Pancreas (tissue), 10 donors: ENCODE measurements around the gene TEC. TPM values are rescaled to one million over a fixed set of nuclear protein-coding genes. Genes with fewer than 3 reads are reported as not detected.

Experiments
- ATAC-seq, 4 donors: fragments of 200-7000 bp; cut with Tn5 transposase; one replicate each; pipeline versions ENCODE4 v1.8.0 to v1.9.1; 2020; ENCODE audit warnings: mild to moderate bottlenecking in 4 of 4, moderate library complexity in 4 of 4
- DNase-seq, 6 donors: peaks; one replicate each; pipeline ENCODE4 v3.0.0-alpha.2; 2020
- FAIRE-seq: peaks from 2 replicates; lab custom pipeline; 2012; peaks lifted over from hg19 to GRCh38; lab: Jason Lieb, UNC
- H3K27ac ChIP-seq, 4 donors: fragments of 200-600 bp; sonication (generic); 1 replicate in 3 of 4; 2 replicates in 1 of 4; pipeline versions ENCODE4 v1.5.0 to v1.8.0; 2020
- H3K27me3 ChIP-seq, 4 donors: fragments of 200-600 bp; one replicate each; pipeline ENCODE4 v1.8.0; 2021
- H3K36me3 ChIP-seq, 3 donors: fragments of 200-600 bp; sonication (generic) in 1 of 3; one replicate each; pipeline versions ENCODE4 v1.5.0 to v1.8.0; 2020 to 2021
- H3K4me1 ChIP-seq, 3 donors: fragments of 200-600 bp; one replicate each; pipeline ENCODE4 v1.8.0; 2021
- H3K4me3 ChIP-seq, 4 donors: fragments of 200-600 bp; sonication (generic) in 2 of 4; one replicate each; pipeline versions ENCODE4 v1.5.0 to v1.8.0; 2020 to 2021
- H3K9me3 ChIP-seq, 4 donors: fragments of 200-600 bp; one replicate each; pipeline ENCODE4 v1.8.0; 2021
- CTCF ChIP-seq, 4 donors: fragments of 200-600 bp; sonication (generic) in 3 of 4; IDR thresholded peaks; one replicate each; pipeline versions ENCODE4 v1.5.0 to v1.8.0; 2021; ENCODE audit warnings: antibody characterized with exemption in 4 of 4
- WGBS, 2 donors: extraction: QIAGEN DNeasy Blood & Tissue Kit; methylation state at CpG; one replicate each; pipeline ENCODE4 v1.1.7; 2013; 5-methylcytosine and 5-hydroxymethylcytosine counted together
- intact Hi-C, 3 donors: fragments of 100-400 bp; cut with DNase I; formaldehyde crosslinking; loops; one replicate each; pipeline versions ENCODE4 v1.11.1 to v1.14.2; 2022
- polyA plus RNA-seq, 2 donors: library from polyadenylated mRNA; stranded (reverse); fragments of 200-250 nt; gene quantifications; one replicate each; pipeline ENCODE4 v1.2.3, GENCODE V29; 2013
- total RNA-seq, 6 donors: library from RNA; stranded (reverse); fragmentation: NEBNext Ultra II Directional in 4 of 6; extraction: Animal tissue kit (Norgen Biotek cat#: 25700) in 4 of 6; gene quantifications; one replicate each; pipeline versions ENCODE4 v1.2.1 to v1.2.4, GENCODE V29; 2021 to 2023
- donor health status: healthy with polysubstance abuse.
- donor health status: DM: no; HTN: no; CAD: no; lungs with moderate emphysema.
- donor health status: DM: no; HTN: no; CAD: no.
- donor health status: control.
- donor health status: control.
- donor health status: Bipolar disorder and iron deficiency.
- donor health status: DM: yes; HTN: yes; CAD: no.
- donor health status: DM: no; HTN: no; CAD: no.
- donor health status: DM: no; HTN: no; CAD: no.
- donor health status: DM: yes; HTN: yes; CAD: no.

Gene TEC
- total and polyA plus RNA-seq, 8 donors, result 0.49 to 3.0 (median 0.97) TPM

- H3K27ac ChIP-seq, result no peak overlapping the region
- no peak overlapping the region for H3K4me3 ChIP-seq
- WGBS, 2 donors, result 71 to 73% methylated on average over 3 of the region's 3 CpGs
- intact Hi-C loops, result no loop called here
- no peak for FAIRE-seq
- H3K27me3 ChIP-seq, result no peaks in the 10 kb centered on the region
- no peak for DNase-seq
- H3K36me3 ChIP-seq, result no peaks in the 10 kb centered on the region
- no peaks in the 10 kb centered on the region for H3K4me1 ChIP-seq
- no peak for ATAC-seq
- no peak for TF ChIP-seq CTCF (IDR thresholded peaks at IDR 0.05)
- H3K9me3 ChIP-seq, result no peaks in the 10 kb centered on the region
Observed at GRCh38 chr4:48138936-48139335, 130.7 kb downstream of the TEC start.

DNA sequence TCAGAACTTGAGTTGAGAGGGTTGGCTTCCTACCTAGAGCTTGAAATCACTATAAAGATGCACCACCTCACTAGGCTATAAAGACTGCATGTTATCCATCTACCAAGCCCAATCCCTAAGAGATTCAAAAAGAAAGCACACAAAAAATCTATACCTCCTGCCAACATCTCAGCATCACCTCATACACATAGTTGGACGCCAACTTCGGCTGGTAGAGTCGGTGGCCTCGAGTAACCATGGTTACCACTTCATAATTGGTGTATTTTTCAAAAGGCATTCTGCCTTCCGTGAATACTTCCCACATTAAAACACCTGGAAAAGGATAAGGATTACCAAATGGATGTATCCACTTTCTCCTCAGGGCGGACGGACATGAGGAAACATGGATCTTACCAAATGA, 131.1 kb downstream of the TEC start:
- intact Hi-C loops, result no loop called here

DNA sequence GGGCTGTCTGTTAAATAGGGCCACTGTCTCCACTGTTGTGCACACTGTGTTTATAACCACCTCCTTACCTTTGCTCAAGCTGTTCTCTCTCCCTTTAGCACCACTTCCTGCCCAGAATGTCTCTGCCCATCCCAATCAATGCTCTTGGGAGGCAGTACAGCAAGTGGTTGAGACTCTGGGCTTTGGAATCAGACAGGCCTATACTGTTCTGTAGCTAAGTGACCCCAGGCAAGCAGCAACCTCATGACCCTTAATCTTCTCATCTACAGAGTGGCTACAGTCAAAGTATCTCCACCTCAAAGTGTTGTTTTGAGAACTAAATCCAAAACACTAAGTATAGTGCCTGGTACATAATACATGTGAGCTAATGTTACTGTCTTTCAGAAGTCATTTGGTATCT, 131.8 kb downstream of the TEC start:
- no peak overlapping the region for H3K4me3 ChIP-seq
- intact Hi-C loops, result no loop called here
- no peaks in the 10 kb centered on the region for H3K36me3 ChIP-seq
- DNase-seq, result no peak
- no peaks in the 10 kb centered on the region for H3K27me3 ChIP-seq
- TF ChIP-seq CTCF (IDR thresholded peaks at IDR 0.05), result no peak
- no peak overlapping the region for H3K27ac ChIP-seq
- H3K4me1 ChIP-seq, result no peaks in the 10 kb centered on the region
- ATAC-seq, result no peak
- no peaks in the 10 kb centered on the region for H3K9me3 ChIP-seq
- no peak for FAIRE-seq

More for the DNA sequence above, 131.1 kb downstream of the TEC start:
- no peak for FAIRE-seq
- no peaks in the 10 kb centered on the region for H3K36me3 ChIP-seq
- no peak for TF ChIP-seq CTCF (IDR thresholded peaks at IDR 0.05)
- no peaks in the 10 kb centered on the region for H3K27me3 ChIP-seq
- DNase-seq, result no peak
- ATAC-seq, result no peak
- 85 to 89% methylated on average over 7 of the region's 7 CpGs for WGBS, 2 donors
- no peaks in the 10 kb centered on the region for H3K9me3 ChIP-seq
- H3K4me1 ChIP-seq, result no peaks in the 10 kb centered on the region
- H3K27ac ChIP-seq, result no peak overlapping the region
- no peak overlapping the region for H3K4me3 ChIP-seq

DNA sequence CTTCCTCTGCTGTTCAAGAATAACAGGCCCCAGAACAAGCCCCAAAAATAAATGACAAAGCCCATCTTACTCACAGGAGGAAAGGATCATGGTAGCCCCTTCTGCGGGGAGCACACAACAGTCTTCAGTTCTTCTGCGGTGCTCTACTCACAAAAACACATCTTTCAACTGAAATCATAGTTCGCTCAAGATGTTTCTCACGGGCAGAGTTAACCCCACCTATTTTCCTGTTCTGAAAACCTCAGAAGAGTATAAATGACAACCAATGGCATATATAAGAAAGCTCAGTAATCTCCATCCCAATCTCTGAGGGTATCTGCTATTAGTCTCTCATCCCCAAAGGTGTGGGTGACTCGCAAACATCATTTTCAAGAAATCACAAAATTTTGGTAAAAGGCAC, 135.6 kb downstream of the TEC start, which contains the start of gene TXK:
Gene TXK (minus strand): TSS at position 170 of the 400 bp plus-strand sequence. CDS start 80 bp downstream, at position 90.
- Histone ChIP-seq H3K27me3 (no peaks in the 10 kb centered on the region), H3K27ac (no peak within 1 kb of the TSS), H3K36me3 (no peaks in the 10 kb centered on the region), H3K4me3 (no peak within 1 kb of the TSS), H3K9me3 (no peaks in the 10 kb centered on the region), H3K4me1 (peaks cover 7 to 11% (median 9%) of the 10 kb centered on the region in 3 donors)
- intact Hi-C loops, result no loop called here
- FAIRE-seq (no peak), ATAC-seq (no peak), DNase-seq (no peak)
- TF ChIP-seq CTCF (IDR thresholded peaks at IDR 0.05), result no peak
- WGBS, 2 donors, result 92 to 95% methylated on average over 5 of the region's 5 CpGs

DNA sequence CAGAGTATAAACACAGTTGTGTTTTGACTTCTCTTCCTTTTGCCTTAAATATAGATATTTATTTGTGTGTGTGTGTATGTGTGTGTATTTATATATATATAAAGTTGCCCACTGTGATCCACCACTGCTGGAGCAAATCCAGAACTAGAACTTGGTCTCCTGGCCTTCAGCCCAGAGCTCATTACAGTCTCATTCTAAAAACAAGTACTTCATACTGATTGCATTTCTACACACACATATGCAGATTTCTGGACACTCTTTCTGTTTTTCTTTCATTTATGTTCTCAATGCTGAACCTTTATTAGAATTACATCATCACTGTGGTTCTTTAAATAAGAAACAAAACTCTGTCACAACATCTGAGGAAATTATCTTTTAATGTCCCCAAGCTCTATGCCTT, 136.0 kb downstream of the TEC start:
- FAIRE-seq, result no peak
- DNase-seq, result no peak
- no peak overlapping the region for H3K27ac ChIP-seq

More for the DNA sequence above, 136.0 kb downstream of the TEC start:
- Histone ChIP-seq H3K4me3 (no peak overlapping the region), H3K9me3 (no peaks in the 10 kb centered on the region), H3K4me1 (peaks cover 7 to 11% (median 9%) of the 10 kb centered on the region in 3 donors), H3K27me3 (no peaks in the 10 kb centered on the region), H3K36me3 (no peaks in the 10 kb centered on the region)
- ATAC-seq, result no peak
- intact Hi-C loops, result no loop called here
- TF ChIP-seq CTCF (IDR thresholded peaks at IDR 0.05), result no peak
